ENCODE results near the gene RNF157. TPM values are rescaled to one million over a fixed set of nuclear protein-coding genes. Genes with fewer than 3 reads are reported as not detected.
A peak's percentile ranks its signal among the peaks of the same experiment; 100 is the strongest.

RNF157 gene
- total RNA-seq, 1 experiment from 2014 or later: 29.3 TPM

- Histone ChIP-seq H3K4me3 (ENCODE audit: low read depth, low read length) (no peak overlapping the region), H3K9me3 (no peaks in the 10 kb centered on the region), H3K36me3 (ENCODE audit: control insufficient read depth, insufficient read depth, low read length) (no peaks in the 10 kb centered on the region), H3K27me3 (replicated peaks; ENCODE audit: control insufficient read depth, insufficient read depth, low read length) (no peaks in the 10 kb centered on the region), H3K4me1 (peaks cover 7% of the 10 kb centered on the region; the same call in 1 of the 2 replicates)
- BruUV-seq (replicated peaks): no TSS peak
- no peaks in the 10 kb centered on the region for H3K9me3 Mint-ChIP-seq (ENCODE audit: unreplicated experiment)
- no peak overlapping the region for H3K4me3 Mint-ChIP-seq (ENCODE audit: unreplicated experiment)
- peaks cover 5% of the 10 kb centered on the region for H3K36me3 Mint-ChIP-seq (ENCODE audit: insufficient read depth, unreplicated experiment)
- ChIA-PET POLR2A (no interaction called here), CTCF (no interaction called here)
- TF ChIP-seq CTCF (IDR thresholded peaks at IDR 0.05; ENCODE audit: insufficient read depth in 1 of 2, low read depth in 1 of 2, low read length in 1 of 2, severe bottlenecking in 1 of 2, unreplicated experiment in 1 of 2): no peak
- intact Hi-C loops (cut with micrococcal nuclease; ENCODE audit: unreplicated experiment): no loop called here
- peak in 1 of 2 experiments; percentile 16 for DNase-seq
- peak overlapping the region; percentile 39 for H3K27ac Mint-ChIP-seq (ENCODE audit: unreplicated experiment)
- H3K27me3 Mint-ChIP-seq (ENCODE audit: insufficient read depth, unreplicated experiment): no peaks in the 10 kb centered on the region
- peaks cover 14% of the 10 kb centered on the region for H3K4me1 Mint-ChIP-seq (ENCODE audit: low read depth, unreplicated experiment)
Observed at GRCh38 chr17:76204277-76204676, 36.0 kb downstream of the RNF157 start.

- H3K27me3 Mint-ChIP-seq (ENCODE audit: insufficient read depth, unreplicated experiment): no peaks in the 10 kb centered on the region
- H3K36me3 ChIP-seq (ENCODE audit: control insufficient read depth, insufficient read depth, low read length): no peaks in the 10 kb centered on the region
- H3K27me3 ChIP-seq (replicated peaks; ENCODE audit: control insufficient read depth, insufficient read depth, low read length): no peaks in the 10 kb centered on the region
- H3K4me1 ChIP-seq: peaks cover 7% of the 10 kb centered on the region; the same call in 1 of the 2 replicates
- H3K9me3 ChIP-seq: no peaks in the 10 kb centered on the region
- intact Hi-C loops (cut with micrococcal nuclease; ENCODE audit: unreplicated experiment): no loop called here
- BruUV-seq (replicated peaks): no TSS peak
- ChIA-PET POLR2A (no interaction called here), CTCF (no interaction called here)
- no peak for TF ChIP-seq CTCF (IDR thresholded peaks at IDR 0.05; ENCODE audit: insufficient read depth in 1 of 2, low read depth in 1 of 2, low read length in 1 of 2, severe bottlenecking in 1 of 2, unreplicated experiment in 1 of 2)
- no peak overlapping the region for H3K4me3 ChIP-seq (ENCODE audit: low read depth, low read length)
- H3K9me3 Mint-ChIP-seq (ENCODE audit: unreplicated experiment): no peaks in the 10 kb centered on the region
- H3K36me3 Mint-ChIP-seq (ENCODE audit: insufficient read depth, unreplicated experiment): peaks cover 5% of the 10 kb centered on the region
- DNase-seq: no peak
- H3K27ac Mint-ChIP-seq (ENCODE audit: unreplicated experiment): no peak overlapping the region
- H3K4me1 Mint-ChIP-seq (ENCODE audit: low read depth, unreplicated experiment): peaks cover 14% of the 10 kb centered on the region
- H3K4me3 Mint-ChIP-seq (ENCODE audit: unreplicated experiment): no peak overlapping the region
Observed at GRCh38 chr17:76200354-76200753, 39.9 kb downstream of the RNF157 start.

GRCh38 chr17:76199469-76199868, 40.8 kb downstream of the RNF157 start:
- POLR2A ChIA-PET: interaction anchor here (0.6 kb wide), 1 partner anchor 67 kb away, joined by 6 read pairs; no protein-coding TSS in a partner anchor
- Mint-ChIP-seq H3K4me3 (ENCODE audit: unreplicated experiment) (no peak overlapping the region), H3K9me3 (ENCODE audit: unreplicated experiment) (no peaks in the 10 kb centered on the region), H3K27ac (ENCODE audit: unreplicated experiment) (no peak overlapping the region), H3K36me3 (ENCODE audit: insufficient read depth, unreplicated experiment) (peaks cover 5% of the 10 kb centered on the region), H3K4me1 (ENCODE audit: low read depth, unreplicated experiment) (peaks cover 8% of the 10 kb centered on the region), H3K27me3 (ENCODE audit: insufficient read depth, unreplicated experiment) (no peaks in the 10 kb centered on the region)
- H3K9me3 ChIP-seq: no peaks in the 10 kb centered on the region
- TF ChIP-seq CTCF (IDR thresholded peaks at IDR 0.05; ENCODE audit: insufficient read depth in 1 of 2, low read depth in 1 of 2, low read length in 1 of 2, severe bottlenecking in 1 of 2, unreplicated experiment in 1 of 2): no peak
- DNase-seq: no peak
- no peaks in the 10 kb centered on the region for H3K27me3 ChIP-seq (replicated peaks; ENCODE audit: control insufficient read depth, insufficient read depth, low read length)
- H3K4me1 ChIP-seq: peaks cover 7% of the 10 kb centered on the region; the same call in 1 of the 2 replicates
- CTCF ChIA-PET: no interaction called here
- intact Hi-C loops (cut with micrococcal nuclease; ENCODE audit: unreplicated experiment): no loop called here
- H3K36me3 ChIP-seq (ENCODE audit: control insufficient read depth, insufficient read depth, low read length): no peaks in the 10 kb centered on the region
- H3K4me3 ChIP-seq (ENCODE audit: low read depth, low read length): no peak overlapping the region
- no TSS peak for BruUV-seq (replicated peaks)

All from Caco-2 (cell line).